ENCODE measurements around the gene MEGF6. TPM values are rescaled to one million over a fixed set of nuclear protein-coding genes. Genes with fewer than 3 reads are reported as not detected.

MEGF6 gene
- total RNA-seq, 1 experiment from 2014 or later, result 21.3 TPM

GRCh38 chr1:3511856-3512255, 99.5 kb downstream of the MEGF6 start:
- H3K27me3 ChIP-seq (ENCODE audit: insufficient read depth, low read length), result no peaks in the 10 kb centered on the region
- Mint-ChIP-seq H3K27me3 (ENCODE audit: low read depth) (no peaks in the 10 kb centered on the region), H3K4me3 (no peak overlapping the region)

More at GRCh38 chr1:3511856-3512255, 99.5 kb downstream of the MEGF6 start:
- H4K91ac ChIP-seq (ENCODE audit: insufficient read length, low read depth, low read length), result no peak overlapping the region
- no peak overlapping the region for H2BK120ac ChIP-seq (ENCODE audit: low read depth, low read length, poor library complexity, severe bottlenecking)
- Mint-ChIP-seq H3K27ac (no peak overlapping the region), H3K4me1 (no peaks in the 10 kb centered on the region), H3K36me3 (ENCODE audit: insufficient read depth in 1 of 3, low read depth in 3 of 3) (peaks cover 0 to 5% (median 5%) of the 10 kb centered on the region in 3 experiments; a peak in 4 of 7 replicates), H3K9me3 (peaks cover 0 to 3% of the 10 kb centered on the region in 2 experiments; a peak in 2 of 5 replicates)
- H4K20me1 ChIP-seq (ENCODE audit: control insufficient read depth, insufficient read depth, insufficient read length), result peaks cover 6% of the 10 kb centered on the region
- H2BK15ac ChIP-seq (ENCODE audit: low read depth, low read length), result no peak overlapping the region
- no peak overlapping the region for H4K8ac ChIP-seq (replicated peaks; ENCODE audit: insufficient read length, low read depth, low read length)
- no peak overlapping the region for H2AFZ ChIP-seq (ENCODE audit: low read length)
- no peak overlapping the region for H3K4ac ChIP-seq (ENCODE audit: low read depth, low read length)
- H3K9ac ChIP-seq (ENCODE audit: extremely low read depth, insufficient read length, low read length), result no peak overlapping the region
- H3K79me2 ChIP-seq (ENCODE audit: insufficient read depth, low read length), result no peaks in the 10 kb centered on the region
- H3K23ac ChIP-seq (ENCODE audit: insufficient read length, low read depth, low read length), result no peak overlapping the region
- no peak overlapping the region for H3K56ac ChIP-seq (ENCODE audit: insufficient read length, low read depth, low read length)
- H3K79me1 ChIP-seq (ENCODE audit: insufficient read depth, low read depth, low read length, poor library complexity, severe bottlenecking), result no peaks in the 10 kb centered on the region
- H3K27ac ChIP-seq (ENCODE audit: insufficient read length, low read depth, low read length), result no peak overlapping the region
- no peak overlapping the region for H2AK5ac ChIP-seq (ENCODE audit: insufficient read length, low read length)
- no peaks in the 10 kb centered on the region for H3K9me3 ChIP-seq (ENCODE audit: control insufficient read depth, low read depth, low read length)
- TF ChIP-seq, protein P1, sequence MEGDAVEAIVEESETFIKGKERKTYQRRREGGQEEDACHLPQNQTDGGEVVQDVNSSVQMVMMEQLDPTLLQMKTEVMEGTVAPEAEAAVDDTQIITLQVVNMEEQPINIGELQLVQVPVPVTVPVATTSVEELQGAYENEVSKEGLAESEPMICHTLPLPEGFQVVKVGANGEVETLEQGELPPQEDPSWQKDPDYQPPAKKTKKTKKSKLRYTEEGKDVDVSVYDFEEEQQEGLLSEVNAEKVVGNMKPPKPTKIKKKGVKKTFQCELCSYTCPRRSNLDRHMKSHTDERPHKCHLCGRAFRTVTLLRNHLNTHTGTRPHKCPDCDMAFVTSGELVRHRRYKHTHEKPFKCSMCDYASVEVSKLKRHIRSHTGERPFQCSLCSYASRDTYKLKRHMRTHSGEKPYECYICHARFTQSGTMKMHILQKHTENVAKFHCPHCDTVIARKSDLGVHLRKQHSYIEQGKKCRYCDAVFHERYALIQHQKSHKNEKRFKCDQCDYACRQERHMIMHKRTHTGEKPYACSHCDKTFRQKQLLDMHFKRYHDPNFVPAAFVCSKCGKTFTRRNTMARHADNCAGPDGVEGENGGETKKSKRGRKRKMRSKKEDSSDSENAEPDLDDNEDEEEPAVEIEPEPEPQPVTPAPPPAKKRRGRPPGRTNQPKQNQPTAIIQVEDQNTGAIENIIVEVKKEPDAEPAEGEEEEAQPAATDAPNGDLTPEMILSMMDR (conservative IDR thresholded peaks at IDR 0.05), result no peak
- H3K4me1 ChIP-seq (ENCODE audit: insufficient read depth, low read length), result no peaks in the 10 kb centered on the region
- H2BK12ac ChIP-seq (ENCODE audit: insufficient read length, low read depth, low read length), result no peak overlapping the region
- no peak overlapping the region; the same call in 1 of the 2 replicates for H3K14ac ChIP-seq (ENCODE audit: insufficient read depth, low read length)
- H3K23me2 ChIP-seq (ENCODE audit: insufficient read length, low read depth, low read length, poor library complexity, severe bottlenecking), result no peaks in the 10 kb centered on the region
- no peak overlapping the region for H4K5ac ChIP-seq (ENCODE audit: insufficient read length, low read depth, low read length)
- DNase-seq, result no peak
- no peak overlapping the region for H3T11ph ChIP-seq (ENCODE audit: low read length)
- WGBS (ENCODE audit: extremely low coverage, insufficient read length, low lambda C conversion rate), result no CpG with 5 or more reads among the region's 15 CpGs
- H2BK5ac ChIP-seq (ENCODE audit: insufficient read length, low read length), result no peak overlapping the region
- no peak overlapping the region for H3K18ac ChIP-seq (ENCODE audit: insufficient read length, low read depth, low read length)
- no peak overlapping the region for H2BK20ac ChIP-seq (ENCODE audit: low read depth, low read length, poor library complexity, severe bottlenecking)
- H3K4me2 ChIP-seq (ENCODE audit: insufficient read depth, insufficient read length, low read length), result no peak overlapping the region
